Neural cell (in vitro differentiated cells): ENCODE measurements around the gene FBLN2.

Experiments
- EP300 ChIP-seq: fragments of 450-650 bp; conservative IDR thresholded peaks from 2 replicates; pipeline ENCODE4 v1.6.1; 2014; ENCODE audit warnings: antibody characterized with exemption, mild to moderate bottlenecking, moderate library complexity; ENCODE audit not compliant: poor library complexity, severe bottlenecking
- EZH2 ChIP-seq: fragments of 200-600, 300-800 bp; shearing (Covaris generic), sonication (generic); IDR thresholded peaks from 2 replicates; pipeline ENCODE4 v1.6.1; 2014; ENCODE audit warnings: antibody characterized with exemption, low read length, borderline replicate concordance, mild to moderate bottlenecking; ENCODE audit not compliant: insufficient read depth, poor library complexity, severe bottlenecking
- MXI1 ChIP-seq: fragments of 450-650 bp; conservative IDR thresholded peaks from 2 replicates; pipeline ENCODE4 v1.6.1; 2014; ENCODE audit warnings: antibody characterized with exemption, mild to moderate bottlenecking; ENCODE audit not compliant: poor library complexity, severe bottlenecking
- POLR2AphosphoS5 ChIP-seq: IDR thresholded peaks from 2 replicates; pipeline ENCODE4 v1.6.1; 2012
- RAD21 ChIP-seq: fragments of 450-650 bp; conservative IDR thresholded peaks from 2 replicates; pipeline ENCODE4 v1.6.1; 2014; ENCODE audit warnings: antibody characterized with exemption, mild to moderate bottlenecking, moderate library complexity
- REST ChIP-seq: IDR thresholded peaks from 2 replicates; pipeline ENCODE4 v1.6.1; 2012; ENCODE audit warnings: borderline replicate concordance
- SMC3 ChIP-seq: fragments of 450-650 bp; conservative IDR thresholded peaks from 2 replicates; pipeline ENCODE4 v1.6.1; 2014; ENCODE audit warnings: antibody characterized with exemption, mild to moderate bottlenecking, moderate library complexity; ENCODE audit not compliant: poor library complexity
- TAF1 ChIP-seq: IDR thresholded peaks from 2 replicates; pipeline ENCODE4 v1.6.1; 2012; ENCODE audit warnings: low read depth
- TF ChIP-seq, protein P1 (sequence below): fragments of 450-650 bp; IDR thresholded peaks from 2 replicates; pipeline ENCODE4 v1.5.1; 2014; ENCODE audit warnings: antibody characterized with exemption, mild to moderate bottlenecking, moderate library complexity; ENCODE audit not compliant: poor library complexity, severe bottlenecking

- no peak for TF ChIP-seq EP300
- TF ChIP-seq, protein P1, sequence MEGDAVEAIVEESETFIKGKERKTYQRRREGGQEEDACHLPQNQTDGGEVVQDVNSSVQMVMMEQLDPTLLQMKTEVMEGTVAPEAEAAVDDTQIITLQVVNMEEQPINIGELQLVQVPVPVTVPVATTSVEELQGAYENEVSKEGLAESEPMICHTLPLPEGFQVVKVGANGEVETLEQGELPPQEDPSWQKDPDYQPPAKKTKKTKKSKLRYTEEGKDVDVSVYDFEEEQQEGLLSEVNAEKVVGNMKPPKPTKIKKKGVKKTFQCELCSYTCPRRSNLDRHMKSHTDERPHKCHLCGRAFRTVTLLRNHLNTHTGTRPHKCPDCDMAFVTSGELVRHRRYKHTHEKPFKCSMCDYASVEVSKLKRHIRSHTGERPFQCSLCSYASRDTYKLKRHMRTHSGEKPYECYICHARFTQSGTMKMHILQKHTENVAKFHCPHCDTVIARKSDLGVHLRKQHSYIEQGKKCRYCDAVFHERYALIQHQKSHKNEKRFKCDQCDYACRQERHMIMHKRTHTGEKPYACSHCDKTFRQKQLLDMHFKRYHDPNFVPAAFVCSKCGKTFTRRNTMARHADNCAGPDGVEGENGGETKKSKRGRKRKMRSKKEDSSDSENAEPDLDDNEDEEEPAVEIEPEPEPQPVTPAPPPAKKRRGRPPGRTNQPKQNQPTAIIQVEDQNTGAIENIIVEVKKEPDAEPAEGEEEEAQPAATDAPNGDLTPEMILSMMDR = no peak
- no peak for TF ChIP-seq POLR2AphosphoS5
- no peak for TF ChIP-seq TAF1
- TF ChIP-seq REST = no peak
- no peak for TF ChIP-seq SMC3
- no peak for TF ChIP-seq EZH2
- TF ChIP-seq MXI1 = no peak
- TF ChIP-seq RAD21 = no peak
Observed at GRCh38 chr3:13555753-13556152, 6.8 kb downstream of the FBLN2 start.
